Measurements from ENCODE around the gene KPNB1. TPM values are rescaled to one million over a fixed set of nuclear protein-coding genes. Genes with fewer than 3 reads are reported as not detected.
A peak's percentile ranks its signal among the peaks of the same experiment; 100 is the strongest.

The KPNB1 gene
- total and polyA plus RNA-seq, 2 of the 8 experiments (the other 6 are each of a cell fraction or from before 2014, with no cell fraction given): 171 to 625 TPM

DNA sequence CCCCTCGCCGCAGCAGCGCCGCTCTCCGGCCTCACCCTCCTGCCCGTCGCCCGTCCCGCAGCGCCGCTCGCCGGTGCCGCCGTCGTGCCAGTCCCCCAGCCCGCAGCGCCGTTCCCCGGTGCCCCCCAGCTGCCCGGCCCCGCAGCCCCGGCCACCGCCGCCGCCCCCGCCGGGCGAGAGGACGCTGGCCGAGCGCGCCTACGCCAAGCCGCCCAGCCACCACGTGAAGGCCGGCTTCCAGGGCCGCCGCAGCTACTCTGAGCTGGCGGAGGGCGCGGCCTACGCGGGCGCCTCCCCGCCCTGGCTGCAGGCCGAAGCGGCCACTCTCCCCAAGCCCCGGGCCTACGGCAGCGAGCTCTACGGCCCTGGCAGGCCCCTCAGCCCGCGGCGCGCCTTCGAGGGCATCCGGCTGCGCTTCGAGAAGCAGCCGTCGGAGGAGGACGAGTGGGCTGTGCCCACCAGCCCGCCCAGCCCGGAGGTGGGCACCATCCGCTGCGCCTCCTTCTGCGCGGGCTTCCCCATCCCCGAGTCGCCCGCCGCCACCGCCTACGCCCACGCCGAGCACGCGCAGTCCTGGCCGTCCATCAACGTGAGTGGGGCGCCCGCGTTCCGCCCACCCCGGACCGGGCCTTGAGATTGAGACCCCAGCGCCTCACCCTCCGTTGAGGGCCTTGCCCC is 59.3 kb downstream of the KPNB1 start:
- Histone ChIP-seq H3K4me3 (ENCODE audit: extremely low read depth in 1 of 4, insufficient read depth in 2 of 4, low read depth in 3 of 4, low read length in 4 of 4) (peak overlapping the region; percentile 21 to 57 (median 29); a peak in 7 of 8 replicates), H3K27ac (ENCODE audit: low read depth, low read length) (no peak overlapping the region), H3K18ac (ENCODE audit: extremely low read depth, low read length) (no peak overlapping the region), H3K4ac (replicated peaks; ENCODE audit: insufficient read length, low read depth, low read length) (no peak overlapping the region), H2BK20ac (ENCODE audit: low read length) (no peak overlapping the region), H4K5ac (ENCODE audit: insufficient read length, low read depth, low read length) (no peak overlapping the region), H2BK5ac (ENCODE audit: low read depth, low read length) (no peak overlapping the region), H3K56ac (replicated peaks; ENCODE audit: insufficient read length, low read depth, low read length) (no peak overlapping the region), H4K8ac (ENCODE audit: extremely low read depth, insufficient read depth, low read length) (peak overlapping the region; percentile 58; the same call in 1 of the 2 replicates), H2BK120ac (replicated peaks; ENCODE audit: low read depth, low read length) (no peak overlapping the region), H2AFZ (ENCODE audit: low read length) (no peak overlapping the region), H3K79me2 (ENCODE audit: control insufficient read depth in 1 of 2, insufficient read depth in 2 of 2, low read length in 2 of 2) (no peaks in the 10 kb centered on the region), H2BK12ac (ENCODE audit: low read depth, low read length) (no peak overlapping the region), H3K36me3 (ENCODE audit: control insufficient read depth in 2 of 4, insufficient read depth in 4 of 4, low read length in 3 of 4) (no peaks in the 10 kb centered on the region), H4K20me1 (replicated peaks in 1 of 2; ENCODE audit: control insufficient read depth in 1 of 2, insufficient read depth in 2 of 2, low read length in 2 of 2) (peaks cover 0 to 2% of the 10 kb centered on the region in 2 experiments), H3K27me3 (replicated peaks in 1 of 4; ENCODE audit: control insufficient read depth in 3 of 4, extremely low read depth in 1 of 4, insufficient read depth in 3 of 4, low read length in 3 of 4) (peaks cover 0 to 19% (median 5%) of the 10 kb centered on the region in 4 experiments; a peak in 4 of 7 replicates), H3K23ac (ENCODE audit: insufficient read length) (no peak overlapping the region), H3K4me2 (ENCODE audit: insufficient read depth in 1 of 2, low read depth in 2 of 2, low read length in 2 of 2) (peak overlapping the region; percentile 62 to 71), H2BK15ac (ENCODE audit: low read length) (no peak overlapping the region), H3K79me1 (ENCODE audit: low read depth, low read length) (no peaks in the 10 kb centered on the region), H3K14ac (ENCODE audit: insufficient read length) (no peak overlapping the region), H3K9ac (replicated peaks in 1 of 4; ENCODE audit: extremely low read depth in 1 of 4, low read depth in 3 of 4, low read length in 3 of 4) (peak overlapping the region in 1 of 4 experiments; percentile 41; a peak in 2 of 7 replicates), H2AK5ac (ENCODE audit: low read depth, low read length) (no peak overlapping the region), H3K23me2 (ENCODE audit: low read depth, low read length) (peaks cover 2% of the 10 kb centered on the region; the same call in 1 of the 2 replicates), H3K4me1 (replicated peaks in 1 of 4; ENCODE audit: control insufficient read depth in 3 of 4, insufficient read depth in 4 of 4, low read length in 3 of 4) (peaks cover 0 to 9% (median 3%) of the 10 kb centered on the region in 4 experiments; a peak in 5 of 7 replicates), H4K91ac (replicated peaks; ENCODE audit: insufficient read length, low read length) (no peak overlapping the region), H3K9me3 (ENCODE audit: insufficient read depth in 2 of 2, low read depth in 1 of 2, low read length in 1 of 2) (no peaks in the 10 kb centered on the region)
- ChIA-PET CTCF (ENCODE audit: partially characterized antibody) (interaction anchor here (1.3 to 19.8 kb wide), 5 partner anchors 9 to 44 kb away, joined by 3 to 441 read pairs (median 22); partner anchors contain the start of gene TBX21), POLR2A (ENCODE audit: partially characterized antibody) (interaction anchor here (1.1 to 2.0 kb wide), 7 partner anchors 9 to 44 kb away, joined by 3 to 13 read pairs (median 4); no protein-coding TSS in a partner anchor)
- WGBS, 2 experiments (ENCODE audit: extremely low coverage in 1 of 2, insufficient coverage in 1 of 2, insufficient read length in 1 of 2, insufficient replicate concordance in 2 of 2, low coverage in 1 of 2, low lambda C conversion rate in 2 of 2, missing lambda C conversion rate in 1 of 2): 27% methylated on average over 67 of the region's 89 CpGs; no CpG with 5 or more reads in 1 of the 2 experiments
- DNase-seq (ENCODE audit: low read depth in 1 of 2, low spot score in 2 of 2) (peak in 1 of 2 experiments; percentile 67), FAIRE-seq (no peak)
- TF ChIP-seq, protein P1, sequence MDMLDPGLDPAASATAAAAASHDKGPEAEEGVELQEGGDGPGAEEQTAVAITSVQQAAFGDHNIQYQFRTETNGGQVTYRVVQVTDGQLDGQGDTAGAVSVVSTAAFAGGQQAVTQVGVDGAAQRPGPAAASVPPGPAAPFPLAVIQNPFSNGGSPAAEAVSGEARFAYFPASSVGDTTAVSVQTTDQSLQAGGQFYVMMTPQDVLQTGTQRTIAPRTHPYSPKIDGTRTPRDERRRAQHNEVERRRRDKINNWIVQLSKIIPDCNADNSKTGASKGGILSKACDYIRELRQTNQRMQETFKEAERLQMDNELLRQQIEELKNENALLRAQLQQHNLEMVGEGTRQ (IDR thresholded peaks at IDR 0.05; ENCODE audit: low read length): no peak
- TF ChIP-seq KDM5A (IDR thresholded peaks at IDR 0.05; ENCODE audit: low read length) (no peak), SRF (IDR thresholded peaks at IDR 0.05; ENCODE audit: low read depth, low read length) (no peak), POLR2A (IDR thresholded peaks at IDR 0.05; ENCODE audit: control extremely low read depth in 1 of 2, low read depth in 2 of 2, low read length in 2 of 2) (no peak), TEAD4 (IDR thresholded peaks at IDR 0.05; ENCODE audit: low read depth, low read length) (no peak), TCF12 (IDR thresholded peaks at IDR 0.05; ENCODE audit: low read depth, low read length) (no peak), GABPA (IDR thresholded peaks at IDR 0.05; ENCODE audit: borderline replicate concordance, insufficient read depth, low read length) (0 out of 2 replicates have a peak, but pooled peaks have one; percentile 25)
- TF ChIP-seq, protein P2, sequence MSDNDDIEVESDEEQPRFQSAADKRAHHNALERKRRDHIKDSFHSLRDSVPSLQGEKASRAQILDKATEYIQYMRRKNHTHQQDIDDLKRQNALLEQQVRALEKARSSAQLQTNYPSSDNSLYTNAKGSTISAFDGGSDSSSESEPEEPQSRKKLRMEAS (IDR thresholded peaks at IDR 0.05): no peak
